Measurements from ENCODE around the gene TNFRSF19.

TNFRSF19 gene

GRCh38 chr13:23696610-23697009 is 126.4 kb downstream of the TNFRSF19 start:
- Mint-ChIP-seq H3K27me3 (ENCODE audit: low read depth, poor library complexity) (no peaks in the 10 kb centered on the region), H3K36me3 (ENCODE audit: low read depth) (peaks cover 5% of the 10 kb centered on the region), H3K9me3 (peaks cover 5% of the 10 kb centered on the region), H3K4me3 (no peak overlapping the region), H3K4me1 (peaks cover 32% of the 10 kb centered on the region), H3K27ac (no peak overlapping the region)
- no peak for DNase-seq
- no peak for TF ChIP-seq CTCF (IDR thresholded peaks at IDR 0.05)

GRCh38 chr13:23697772-23698313 is 127.6 kb downstream of the TNFRSF19 start:
- DNase-seq = no peak
- Mint-ChIP-seq H3K4me3 (no peak overlapping the region), H3K27me3 (ENCODE audit: low read depth, poor library complexity) (no peaks in the 10 kb centered on the region), H3K27ac (no peak overlapping the region), H3K9me3 (peaks cover 5% of the 10 kb centered on the region), H3K4me1 (peaks cover 35% of the 10 kb centered on the region), H3K36me3 (ENCODE audit: low read depth) (peaks cover 5% of the 10 kb centered on the region)
- no peak for TF ChIP-seq CTCF (IDR thresholded peaks at IDR 0.05)

GRCh38 chr13:23699271-23699670 is 129.1 kb downstream of the TNFRSF19 start:
- H3K9me3 Mint-ChIP-seq = peaks cover under 1% of the 10 kb centered on the region
- no peaks in the 10 kb centered on the region for H3K27me3 Mint-ChIP-seq (ENCODE audit: low read depth, poor library complexity)
- TF ChIP-seq CTCF (IDR thresholded peaks at IDR 0.05) = no peak
- H3K4me3 Mint-ChIP-seq = no peak overlapping the region
- peaks cover under 1% of the 10 kb centered on the region for H3K36me3 Mint-ChIP-seq (ENCODE audit: low read depth)
- peaks cover 44% of the 10 kb centered on the region for H3K4me1 Mint-ChIP-seq
- DNase-seq = no peak
- H3K27ac Mint-ChIP-seq = no peak overlapping the region

- Mint-ChIP-seq H3K9me3 (no peaks in the 10 kb centered on the region), H3K36me3 (ENCODE audit: low read depth) (no peaks in the 10 kb centered on the region), H3K27ac (peak overlapping the region; percentile 92), H3K4me3 (no peak overlapping the region), H3K27me3 (ENCODE audit: low read depth, poor library complexity) (no peaks in the 10 kb centered on the region), H3K4me1 (peaks cover 56% of the 10 kb centered on the region)
- no peak for DNase-seq
- TF ChIP-seq CTCF (IDR thresholded peaks at IDR 0.05) = no peak
These were observed 131.0 kb downstream of the TNFRSF19 start for GRCh38 chr13:23701186-23701585.

- Mint-ChIP-seq H3K27me3 (ENCODE audit: low read depth, poor library complexity) (no peaks in the 10 kb centered on the region), H3K4me1 (peaks cover 56% of the 10 kb centered on the region), H3K36me3 (ENCODE audit: low read depth) (no peaks in the 10 kb centered on the region), H3K9me3 (no peaks in the 10 kb centered on the region), H3K27ac (peak overlapping the region; percentile 92), H3K4me3 (no peak overlapping the region)
- TF ChIP-seq CTCF (IDR thresholded peaks at IDR 0.05) = no peak
- DNase-seq = no peak
These were observed 131.4 kb downstream of the TNFRSF19 start for GRCh38 chr13:23701636-23702035.

- Mint-ChIP-seq H3K27ac (peak overlapping the region; percentile 78), H3K4me3 (no peak overlapping the region), H3K4me1 (peaks cover 53% of the 10 kb centered on the region), H3K36me3 (ENCODE audit: low read depth) (no peaks in the 10 kb centered on the region), H3K27me3 (ENCODE audit: low read depth, poor library complexity) (no peaks in the 10 kb centered on the region), H3K9me3 (no peaks in the 10 kb centered on the region)
- no peak for TF ChIP-seq CTCF (IDR thresholded peaks at IDR 0.05)
- DNase-seq = no peak
These were observed 133.1 kb downstream of the TNFRSF19 start for GRCh38 chr13:23703246-23703860.

Data from nephron progenitor cell (in vitro differentiated cells).